NT2/D1 (cell line): ENCODE measurements around the gene LAMA1.

ENCODE experiments used
- SUZ12 ChIP-seq: IDR thresholded peaks from 2 replicates; pipeline ENCODE4 v1.6.1; 2011; ENCODE audit not compliant: insufficient read length, insufficient read depth; ENCODE audit errors: extremely low read depth
- YY1 ChIP-seq: IDR thresholded peaks from 2 replicates; pipeline ENCODE4 v1.6.1; 2011; ENCODE audit not compliant: insufficient read length, insufficient read depth
- ZNF274 ChIP-seq: IDR thresholded peaks from 2 replicates; pipeline ENCODE4 v1.6.1; 2011; ENCODE audit warnings: mild to moderate bottlenecking, low read depth, low read length

DNA sequence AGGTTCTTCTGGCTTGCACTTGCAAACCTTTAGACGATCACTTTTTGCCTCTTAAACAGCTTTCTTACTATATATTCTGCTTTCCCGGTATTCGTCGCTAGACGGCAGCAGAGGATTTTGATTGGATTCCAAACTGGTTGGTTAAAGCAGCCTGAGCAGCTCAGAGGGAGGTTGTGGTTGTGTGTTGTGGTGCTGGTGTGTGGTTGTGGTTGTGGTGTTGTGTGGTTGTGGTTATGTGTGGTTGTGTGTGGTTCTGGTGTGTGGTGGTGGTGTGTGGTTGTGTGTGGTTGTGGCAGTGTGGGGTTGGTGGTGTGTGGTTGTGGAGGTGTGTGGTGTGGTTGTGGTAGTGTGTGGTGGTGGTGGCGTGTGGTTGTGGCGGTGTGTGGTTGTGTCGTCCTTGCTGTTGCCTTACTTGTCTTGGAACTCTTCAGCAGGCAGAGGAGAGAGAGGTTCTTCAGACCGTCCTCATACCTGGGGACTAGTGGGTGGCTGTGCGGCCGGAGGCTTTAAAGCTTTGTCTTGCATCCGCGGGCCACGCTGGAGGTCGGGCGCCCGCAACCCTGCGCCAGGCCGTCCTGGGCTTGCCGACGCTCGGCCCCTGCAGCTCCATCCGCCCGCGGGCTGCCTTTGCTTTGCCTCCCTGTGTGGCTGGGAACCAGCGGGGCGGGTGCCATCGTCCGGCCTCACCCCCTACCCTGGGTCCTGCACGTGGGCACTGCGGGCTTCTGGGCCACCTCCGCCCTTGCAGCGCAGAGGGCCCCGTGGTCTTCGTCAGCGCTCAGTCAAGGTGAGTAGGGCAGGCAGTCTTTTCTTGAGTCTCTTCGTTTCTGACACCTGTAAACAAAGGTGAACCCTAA lies 197.3 kb downstream of the LAMA1 start:
- TF ChIP-seq YY1: no peak
- no peak for TF ChIP-seq SUZ12
- TF ChIP-seq ZNF274: no peak
